Right renal pelvis (tissue), 4 donors: ENCODE measurements around the gene CD274. TPM values are rescaled to one million over a fixed set of nuclear protein-coding genes. Genes with fewer than 3 reads are reported as not detected.
"Not testable (repeated sequence)": the region's sequence is repeated elsewhere in the genome, so short reads cannot be mapped to it uniquely, and the experiment has no call there.

Source experiments
- DNase-seq, 4 donors: peaks; one replicate each; pipeline ENCODE4 v3.0.0-alpha.2; 2013; ENCODE audit warnings: low read depth in 4 of 4, low spot score in 3 of 4, missing footprints in 1 of 4
- polyA plus RNA-seq, 4 donors: library from polyadenylated mRNA; unstranded; fragments of 120-200 nt; gene quantifications; one replicate each; pipeline ENCODE4 v1.2.1, GENCODE V29; 2013; ENCODE audit not compliant: insufficient read length in 4 of 4

Gene CD274
- 1 to 10 TPM in 2 of 4 donors, under 1 TPM in 2; 0.35 to 1.5 (median 0.91) TPM for polyA plus RNA-seq

GRCh38 chr9:5450359-5451091 is at the start of gene CD274:
CD274 (plus strand) TSS chr9:5450542; CDS start chr9:5456114, 5,572 bp downstream.
- peak; percentile 55 to 70 (median 58) for DNase-seq

- DNase-seq: no peak
Observed at GRCh38 chr9:5402217-5402616, 48.1 kb upstream of the CD274 start.

GRCh38 chr9:5408596-5408995 is 41.7 kb upstream of the CD274 start:
- no peak for DNase-seq

DNA sequence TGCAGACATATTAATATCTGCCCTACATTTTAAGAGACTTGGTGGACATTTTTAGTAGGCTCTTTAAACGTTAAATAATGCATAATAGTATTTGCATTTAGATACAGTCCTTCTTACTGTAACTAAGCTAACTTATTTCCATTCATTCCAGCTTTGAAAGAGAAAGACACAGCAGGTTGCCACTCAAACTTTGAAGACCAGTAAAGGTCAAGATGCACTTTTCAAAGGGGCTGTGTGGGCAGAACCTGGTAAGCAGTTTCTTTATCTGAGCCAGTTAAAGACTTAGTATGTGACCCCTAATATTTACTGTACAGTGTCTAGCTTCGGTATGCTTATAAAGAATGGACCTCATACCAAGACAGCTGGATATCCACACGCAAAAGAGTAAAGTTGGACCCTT is 33.4 kb upstream of the CD274 start:
- DNase-seq: no peak

GRCh38 chr9:5418481-5418880 is 31.9 kb upstream of the CD274 start:
- no peak for DNase-seq

- DNase-seq: no peak
Observed at GRCh38 chr9:5419987-5420386, 30.4 kb upstream of the CD274 start.

- no peak for DNase-seq
Observed at GRCh38 chr9:5421163-5421562, 29.2 kb upstream of the CD274 start.

DNA sequence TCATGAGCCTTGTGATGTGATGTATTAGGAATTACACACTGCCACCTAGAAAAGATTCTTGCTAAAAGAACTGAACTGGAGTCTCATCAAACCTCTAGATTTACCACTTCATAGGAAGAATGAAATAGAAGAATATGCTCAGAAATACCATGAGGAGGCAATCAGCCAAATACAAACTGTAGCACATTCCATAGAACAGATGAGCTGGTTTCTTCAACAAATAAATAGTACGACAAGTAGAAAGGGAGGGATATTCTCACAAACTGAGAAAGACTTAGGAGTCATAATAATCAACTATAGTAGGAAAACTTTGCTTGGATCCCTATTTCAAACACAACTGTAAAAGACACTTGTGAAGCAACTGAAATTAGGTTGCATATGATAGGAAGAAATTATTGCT is 28.1 kb upstream of the CD274 start:
- no peak for DNase-seq

- no peak for DNase-seq
Observed at GRCh38 chr9:5425006-5425628, 25.2 kb upstream of the CD274 start.

DNA sequence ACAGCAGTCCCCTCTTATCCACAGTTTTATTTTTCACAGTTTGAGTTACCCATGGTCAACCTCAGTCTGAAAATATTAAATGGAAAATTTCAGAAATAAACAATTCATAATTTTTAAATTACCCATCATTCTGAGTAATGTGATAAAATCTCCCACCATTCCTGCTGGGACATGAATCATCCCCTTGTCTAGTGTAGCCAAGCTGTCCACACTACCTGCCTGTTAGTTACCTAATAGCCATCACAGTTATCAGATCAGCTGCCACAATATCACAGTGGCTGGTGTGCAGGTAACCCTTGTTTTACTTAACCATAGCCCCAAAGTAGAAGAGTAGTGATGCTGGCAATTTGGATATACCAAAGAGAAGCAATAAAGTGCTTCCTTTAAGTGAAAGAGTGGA is 23.3 kb upstream of the CD274 start:
- no peak for DNase-seq

GRCh38 chr9:5428172-5428571 is 22.2 kb upstream of the CD274 start:
- no peak for DNase-seq

GRCh38 chr9:5428794-5429528 is 21.4 kb upstream of the CD274 start:
- no peak for DNase-seq

DNA sequence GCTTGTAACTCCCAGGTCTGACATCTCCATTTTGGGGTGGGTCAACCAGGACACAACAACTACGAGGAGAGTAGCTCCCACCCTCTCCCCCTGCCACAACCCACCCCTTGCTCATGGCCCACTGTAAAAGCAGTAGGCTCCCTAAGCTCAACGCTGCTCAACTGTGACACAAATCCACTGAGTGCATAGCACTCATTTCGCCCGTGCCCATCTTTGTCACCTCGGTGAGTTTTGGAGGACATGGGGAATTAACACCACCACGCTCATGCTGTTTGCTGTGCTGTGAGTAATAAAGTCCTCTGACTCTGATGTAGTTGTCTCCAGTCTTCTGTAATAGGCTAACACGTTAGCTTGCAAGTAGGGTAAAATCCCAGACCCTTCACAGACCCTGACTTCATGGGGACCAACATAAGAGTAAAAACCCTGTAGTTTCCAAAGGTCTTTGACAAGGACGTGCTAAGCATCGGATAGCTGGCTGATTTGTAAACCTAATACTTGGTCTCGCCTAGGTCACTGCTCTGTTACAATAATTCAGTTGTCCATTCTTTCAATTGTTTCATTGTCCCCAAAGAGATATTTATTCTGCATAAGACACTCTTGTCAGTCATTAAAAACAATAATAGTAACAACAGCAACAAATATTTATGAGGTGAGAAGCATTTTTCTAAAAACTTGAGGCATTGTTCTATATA is 20.3 kb upstream of the CD274 start:
- DNase-seq: no peak

- DNase-seq: no peak
Observed at GRCh38 chr9:5430912-5431311, 19.4 kb upstream of the CD274 start.

- DNase-seq: not testable (repeated sequence)
Observed at GRCh38 chr9:5432890-5433289, 17.5 kb upstream of the CD274 start.

- not testable (repeated sequence) for DNase-seq
Observed at GRCh38 chr9:5433328-5433727, 17.0 kb upstream of the CD274 start.

DNA sequence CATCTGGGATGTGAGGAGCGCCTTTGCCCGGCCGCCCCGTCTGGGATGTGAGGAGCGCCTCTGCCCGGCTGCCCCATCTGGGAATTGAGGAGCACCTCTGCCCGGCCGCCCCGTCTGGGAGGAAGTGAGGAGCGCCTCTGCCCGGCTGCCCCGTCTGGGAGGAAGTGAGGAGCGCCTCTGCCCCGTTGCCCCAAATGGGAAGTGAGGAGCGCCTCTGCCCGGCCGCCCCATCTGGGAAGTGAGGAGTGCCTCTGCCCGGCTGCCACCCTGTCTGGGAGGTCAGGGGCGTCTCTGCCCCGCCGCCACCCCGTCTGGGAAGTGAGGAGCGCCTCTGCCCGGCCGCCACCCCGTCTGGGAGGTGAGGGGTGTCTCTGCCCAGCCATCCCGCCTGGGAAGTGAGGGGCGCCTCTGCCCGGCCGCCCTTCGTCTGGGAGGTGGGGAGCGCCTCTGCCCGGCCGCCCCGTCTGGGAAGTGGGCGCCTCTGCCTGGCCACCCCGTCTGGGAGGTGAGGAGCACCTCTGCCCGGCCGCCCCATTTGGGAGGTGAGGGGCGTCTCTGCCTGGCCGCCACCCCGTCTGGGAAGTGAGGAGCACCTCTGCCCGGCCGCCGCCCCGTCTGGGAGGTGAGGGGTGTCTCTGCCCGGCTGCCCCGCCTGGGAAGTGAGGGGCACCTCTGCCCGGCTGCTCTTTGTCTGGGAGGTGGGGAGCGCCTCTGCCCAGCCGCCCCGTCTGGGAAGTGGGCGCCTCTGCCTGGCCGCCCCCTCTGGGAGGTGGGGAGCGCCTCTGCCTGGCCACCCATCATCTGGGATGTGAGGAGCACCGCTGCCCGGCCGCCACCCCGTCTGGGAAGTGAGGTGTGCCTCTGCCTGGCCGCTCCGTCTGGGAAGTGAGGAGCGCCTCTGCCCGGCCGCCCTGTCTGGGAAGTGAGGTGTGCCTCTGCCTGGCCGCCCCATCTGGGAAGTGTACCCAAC is 16.2 kb upstream of the CD274 start:
- DNase-seq: not testable (repeated sequence)

GRCh38 chr9:5435912-5436311 is 14.4 kb upstream of the CD274 start:
- DNase-seq: no peak

GRCh38 chr9:5436441-5436840 is 13.9 kb upstream of the CD274 start:
- no peak for DNase-seq
